NCI-H146 (cell line): ENCODE results near the gene AKAP8.
"Not testable (repeated sequence)": the region's sequence is repeated elsewhere in the genome, so short reads cannot be mapped to it uniquely, and the experiment has no call there.

Experiments
- DNase-seq: peaks from one replicate; lab custom pipeline; 2025; lab: John Stamatoyannopoulos, UW

The AKAP8 gene

DNA sequence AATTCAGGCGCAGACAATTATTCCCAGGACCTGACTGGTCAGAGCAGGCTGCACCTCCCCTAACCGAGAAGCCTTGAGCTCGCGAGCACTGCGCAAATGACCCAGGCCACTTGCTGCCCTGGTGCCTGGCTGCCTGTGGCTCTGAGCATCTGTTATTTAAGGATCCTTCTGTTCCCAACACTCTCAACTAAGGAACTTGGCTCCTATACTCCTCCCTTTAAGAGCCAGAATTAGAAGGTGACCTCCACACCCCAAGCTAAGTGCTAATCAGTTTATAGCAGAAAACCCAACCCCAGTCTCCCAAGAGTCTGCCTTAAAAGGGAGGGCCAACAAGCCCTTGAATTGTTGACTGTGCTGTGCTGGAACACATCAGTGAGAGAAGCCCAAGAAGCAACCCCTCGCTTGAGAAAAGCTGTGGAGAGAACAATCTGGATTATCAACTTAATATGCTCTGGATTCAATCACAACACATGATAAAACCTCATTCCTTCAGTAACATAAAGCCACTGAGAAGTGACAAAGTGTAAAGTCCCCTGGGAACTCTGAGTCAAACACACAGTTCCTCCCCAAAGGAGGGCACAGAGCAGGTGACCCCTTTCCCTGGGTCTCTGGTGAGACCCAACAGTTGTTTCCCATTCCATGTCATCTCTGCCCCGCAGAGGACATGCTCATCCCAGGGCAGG is 24.7 kb upstream of the AKAP8 start:
- no peak for DNase-seq

DNA sequence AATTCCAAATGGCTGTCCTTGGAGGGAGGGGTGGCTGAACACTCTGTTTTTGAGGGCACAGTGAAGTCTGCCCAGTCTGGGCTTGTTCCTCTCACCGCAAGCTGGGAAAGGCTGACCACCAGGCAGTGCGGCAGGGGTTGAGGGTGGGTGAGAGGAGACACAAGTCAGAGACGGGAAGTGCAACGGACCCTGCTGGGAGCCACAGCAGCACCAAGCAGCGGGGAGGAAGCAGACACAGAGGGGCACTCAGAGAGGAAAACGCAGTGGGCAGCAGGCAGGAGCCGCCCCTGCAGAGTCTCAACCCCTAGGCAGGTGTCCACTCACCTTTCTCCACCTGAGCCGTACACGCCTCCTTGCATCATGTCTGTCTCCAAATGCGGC is 23.6 kb upstream of the AKAP8 start:
- no peak for DNase-seq

DNA sequence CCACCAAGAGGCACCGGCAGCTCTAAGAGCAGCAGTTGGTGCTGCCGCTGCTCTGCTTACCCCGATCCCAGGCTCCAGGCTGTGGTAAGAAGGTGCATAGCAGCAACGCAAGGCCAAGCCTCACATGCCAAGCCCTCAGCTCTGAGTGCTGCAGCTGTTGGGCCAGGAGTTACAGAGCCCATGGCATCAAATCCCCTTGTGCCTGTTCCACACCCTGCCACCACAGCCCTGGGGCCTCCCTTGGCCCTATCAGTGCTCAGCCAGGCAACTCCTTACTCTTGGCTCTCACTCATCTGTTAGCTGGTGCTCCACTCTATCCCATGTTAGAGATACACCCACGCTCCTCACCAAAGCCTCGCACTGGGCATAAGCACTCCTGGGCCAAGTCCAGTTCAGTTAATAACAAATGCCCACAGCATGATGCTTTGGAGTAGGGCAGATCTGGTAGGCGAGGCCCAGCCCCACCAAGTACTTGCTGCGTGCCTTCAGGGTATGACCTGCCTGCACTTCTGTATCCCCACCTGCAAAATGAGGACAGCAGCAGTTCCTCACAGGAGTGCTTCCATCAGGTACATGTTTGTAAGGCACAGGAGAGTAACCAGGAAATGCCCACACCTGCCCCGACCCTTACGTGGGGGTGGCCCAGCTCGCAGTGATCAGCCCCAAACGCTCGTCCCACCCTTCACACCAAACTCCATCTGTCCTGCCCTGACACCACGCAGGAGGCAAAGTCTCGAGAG is 23.0 kb upstream of the AKAP8 start:
- no peak for DNase-seq

DNA sequence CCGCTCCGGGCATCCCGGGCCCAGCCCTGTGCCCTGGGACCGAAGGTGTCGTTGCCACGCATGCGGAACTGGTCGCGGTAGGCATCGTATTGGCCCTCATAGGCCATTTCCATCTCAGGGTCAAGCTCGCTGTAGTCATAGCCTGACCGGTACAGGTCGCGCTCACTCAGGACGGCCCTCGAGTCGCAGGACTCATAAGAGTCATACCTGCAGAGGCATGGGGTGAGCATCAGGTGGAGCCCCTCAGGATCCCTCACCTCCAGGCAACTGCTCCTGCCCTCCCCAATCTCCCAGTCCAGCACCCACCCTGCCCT is 21.8 kb upstream of the AKAP8 start:
- no peak for DNase-seq

DNA sequence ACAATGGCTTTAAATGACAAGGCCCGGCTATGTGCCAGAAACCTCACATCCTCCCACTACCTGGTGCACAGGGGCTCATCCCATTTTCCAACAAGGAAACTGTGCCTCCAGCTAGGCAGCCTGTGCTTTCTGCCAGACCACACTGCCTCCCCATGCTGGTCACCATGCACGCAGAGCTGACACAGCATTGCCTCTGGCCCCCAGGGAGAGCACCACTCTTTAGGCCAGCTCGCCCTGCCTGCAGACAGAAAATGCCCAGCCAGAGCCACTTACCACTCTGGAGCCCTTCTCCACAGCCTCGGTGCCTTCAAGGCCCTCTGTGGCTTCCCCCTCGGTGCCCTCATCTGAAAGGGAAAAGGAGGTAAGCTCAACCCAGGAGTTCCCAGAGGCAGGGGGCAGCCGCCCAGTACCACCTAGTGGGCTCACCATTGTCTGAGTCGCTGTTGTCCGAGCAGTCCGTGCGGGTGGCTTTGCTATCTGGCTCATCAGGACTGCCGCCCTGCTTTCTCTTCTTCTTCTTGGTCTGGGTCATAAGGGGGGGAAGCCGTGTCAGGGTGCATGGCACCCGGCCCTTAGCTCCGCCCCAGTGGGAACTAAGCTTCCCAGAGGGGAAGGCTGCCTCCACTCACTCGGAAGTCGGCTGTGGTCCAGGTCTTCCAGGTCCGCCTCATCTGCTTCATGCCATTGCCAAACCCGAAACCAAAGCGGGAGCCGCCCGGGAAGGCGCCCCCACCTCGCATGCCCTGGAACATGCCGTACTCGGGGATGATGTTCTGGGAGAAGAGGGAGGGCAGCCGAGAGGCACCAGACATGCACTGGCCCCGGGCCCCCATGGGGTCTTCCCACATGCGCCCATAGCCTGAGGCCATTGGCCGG is 21.2 kb upstream of the AKAP8 start:
- DNase-seq: no peak

DNA sequence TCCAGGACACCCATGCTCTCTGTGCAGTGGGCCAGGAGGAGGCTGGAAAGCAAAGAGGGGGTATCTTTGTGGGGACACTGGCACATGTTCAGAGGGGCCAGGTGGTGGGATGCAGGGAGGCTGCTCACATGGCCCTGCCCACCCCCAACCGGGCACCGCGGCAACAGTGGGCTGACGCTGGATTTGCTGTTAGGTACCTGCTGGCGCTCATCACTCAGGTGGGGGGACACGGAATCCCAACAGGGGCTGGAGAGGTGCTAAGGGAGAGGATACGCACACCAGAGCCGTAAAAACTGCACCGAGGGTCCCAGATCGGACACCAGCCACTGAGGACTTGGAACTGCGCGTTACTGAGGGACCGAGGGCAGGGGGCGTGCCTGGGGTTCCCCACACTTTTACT is 20.0 kb upstream of the AKAP8 start:
- DNase-seq: no peak

DNA sequence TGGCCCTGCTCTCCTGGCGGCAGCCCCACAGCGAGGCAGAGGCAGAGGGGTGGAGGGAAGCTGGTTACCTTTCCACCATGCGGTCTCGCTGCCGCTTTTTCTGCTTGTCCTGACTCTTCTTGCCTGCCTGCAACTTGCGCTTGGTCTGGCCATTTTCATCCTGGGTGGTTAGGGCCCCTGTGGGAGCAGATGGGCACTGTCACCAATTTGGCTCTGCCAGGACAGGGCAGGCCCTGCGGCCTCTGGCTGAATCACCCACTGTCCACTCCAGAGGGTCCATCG is 19.6 kb upstream of the AKAP8 start:
- no peak for DNase-seq

DNA sequence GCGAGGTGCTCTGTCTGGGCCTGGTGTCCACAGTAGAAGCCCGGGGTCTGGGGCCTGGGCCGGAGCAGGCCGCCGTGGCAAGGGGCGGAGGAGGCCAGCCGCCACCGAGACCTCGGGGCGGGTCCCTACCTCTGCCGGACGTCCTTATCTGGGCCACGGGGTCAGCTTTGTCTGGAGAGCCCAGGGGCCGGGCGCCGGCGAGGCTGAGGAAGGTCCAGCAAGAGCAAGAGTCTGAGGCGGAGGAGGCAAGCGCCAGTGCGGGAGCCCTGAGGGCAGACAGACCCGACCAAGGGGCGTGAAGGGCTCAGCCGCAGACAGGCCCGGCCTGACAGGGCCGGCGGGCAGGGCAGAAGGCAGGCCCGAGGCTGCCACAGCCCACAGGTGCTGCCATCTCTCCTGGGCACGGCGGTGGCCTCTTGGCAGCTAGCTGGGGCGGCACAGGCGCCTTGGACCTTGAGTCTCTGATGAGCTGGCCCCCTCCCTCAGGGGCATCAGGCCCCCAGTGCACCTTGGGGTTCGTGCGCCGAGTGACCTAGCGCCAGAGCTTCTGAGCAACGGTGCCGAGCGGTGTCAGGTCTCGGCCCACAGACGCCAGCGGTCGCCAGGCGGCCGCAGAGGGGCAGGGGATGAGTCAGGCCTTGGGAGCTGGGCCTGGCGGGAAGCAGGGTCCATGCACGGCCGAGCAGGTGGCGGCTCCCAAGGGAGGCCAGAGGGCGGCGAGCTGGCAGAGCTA is 19.1 kb upstream of the AKAP8 start:
- DNase-seq: no peak

DNA sequence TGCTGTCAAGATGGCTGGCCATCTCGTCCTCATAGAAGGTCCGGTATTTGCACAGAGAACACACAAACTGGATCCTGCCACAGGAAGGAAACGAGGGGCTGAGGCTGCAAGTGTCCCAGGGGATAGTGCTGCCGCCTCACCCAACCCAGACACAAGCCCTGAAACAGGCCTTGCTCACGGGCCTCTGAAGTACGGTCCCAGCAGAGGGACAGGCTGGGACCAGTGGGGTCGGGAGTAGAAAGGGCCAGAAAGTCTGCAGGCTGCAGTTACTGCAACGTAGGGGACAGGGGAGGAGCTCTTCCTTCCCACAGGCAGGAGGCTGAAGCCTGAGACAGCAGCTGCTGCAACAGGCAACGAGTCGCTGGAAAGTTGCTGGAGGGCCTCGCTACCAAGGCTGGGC is 18.2 kb upstream of the AKAP8 start:
- no peak for DNase-seq

DNA sequence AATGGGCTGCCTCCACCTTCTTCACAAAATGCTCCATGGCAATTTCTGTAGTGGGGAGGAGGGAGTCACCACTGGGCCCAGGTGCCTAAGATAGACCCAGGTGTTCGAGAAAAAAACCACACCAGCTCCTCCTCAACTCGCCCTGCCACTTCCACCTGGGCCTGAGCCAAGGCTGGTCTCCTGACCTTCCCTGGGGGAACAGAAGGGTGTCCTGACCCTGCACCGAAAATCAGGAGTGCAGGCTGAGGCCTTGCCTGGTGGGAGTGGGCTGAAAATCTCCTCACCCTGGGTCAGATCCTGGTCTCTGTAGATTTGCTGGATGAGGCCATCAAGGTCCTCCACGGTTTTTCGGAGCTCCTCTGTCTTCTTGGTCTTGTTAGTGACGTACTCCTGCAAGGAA is 17.6 kb upstream of the AKAP8 start:
- DNase-seq: no peak

DNA sequence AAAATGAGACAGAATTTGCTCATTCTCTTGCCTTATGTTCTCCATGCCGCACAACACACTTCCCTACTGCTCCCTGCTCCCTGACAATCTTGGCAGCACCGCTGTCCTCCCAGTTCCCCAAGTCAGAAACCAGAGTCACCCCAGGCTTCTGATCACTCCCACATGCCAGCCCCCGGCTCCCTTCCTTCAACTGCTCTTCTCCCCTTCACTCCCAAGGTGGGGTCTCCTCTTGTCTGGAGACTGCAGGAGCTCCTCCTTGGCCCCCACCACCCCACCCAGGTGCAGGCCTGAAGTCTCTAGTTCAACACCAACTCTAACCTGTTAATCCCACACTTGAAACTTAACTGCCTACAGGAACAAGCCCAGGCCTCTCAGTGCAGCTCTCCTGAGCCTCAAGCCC is 16.8 kb upstream of the AKAP8 start:
- no peak for DNase-seq

DNA sequence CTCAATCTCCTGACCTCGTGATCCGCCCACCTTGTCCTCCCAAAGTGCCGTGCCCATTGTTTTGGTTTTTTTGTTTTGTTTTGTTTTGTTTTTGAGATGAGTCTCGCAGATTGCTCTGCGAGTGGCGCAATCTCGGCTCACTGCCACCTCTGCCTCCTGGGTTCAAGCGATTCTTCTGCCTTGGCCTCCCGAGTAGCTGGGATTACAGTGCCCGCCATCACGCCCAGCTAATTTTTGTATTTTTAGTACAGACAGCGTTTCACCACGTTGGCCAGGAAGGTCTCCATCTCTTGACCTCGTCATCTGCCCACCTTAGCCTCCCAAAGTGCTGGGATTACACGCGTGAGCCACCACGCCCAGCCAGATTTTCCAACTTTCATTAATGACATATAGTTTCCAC is 15.7 kb upstream of the AKAP8 start:
- not testable (repeated sequence) for DNase-seq

DNA sequence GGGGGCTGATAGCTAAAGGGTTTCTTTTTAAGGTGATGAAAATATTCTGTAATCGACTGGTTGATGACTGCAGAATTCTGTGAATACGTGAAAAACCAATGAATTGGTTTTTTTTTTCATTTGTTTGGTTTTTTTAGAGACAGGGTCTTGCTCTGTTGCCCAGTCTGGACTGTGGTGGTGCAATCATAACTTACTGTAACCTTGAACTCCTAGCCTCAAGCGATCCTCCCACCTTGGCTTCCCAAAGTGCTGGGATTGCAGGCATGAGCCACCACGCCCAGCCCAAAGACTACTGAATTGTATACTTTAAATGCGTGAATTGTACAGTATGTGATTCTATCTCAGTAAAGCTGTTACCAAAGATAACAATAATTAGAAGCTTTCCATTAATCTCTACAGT is 14.8 kb upstream of the AKAP8 start:
- no peak for DNase-seq

DNA sequence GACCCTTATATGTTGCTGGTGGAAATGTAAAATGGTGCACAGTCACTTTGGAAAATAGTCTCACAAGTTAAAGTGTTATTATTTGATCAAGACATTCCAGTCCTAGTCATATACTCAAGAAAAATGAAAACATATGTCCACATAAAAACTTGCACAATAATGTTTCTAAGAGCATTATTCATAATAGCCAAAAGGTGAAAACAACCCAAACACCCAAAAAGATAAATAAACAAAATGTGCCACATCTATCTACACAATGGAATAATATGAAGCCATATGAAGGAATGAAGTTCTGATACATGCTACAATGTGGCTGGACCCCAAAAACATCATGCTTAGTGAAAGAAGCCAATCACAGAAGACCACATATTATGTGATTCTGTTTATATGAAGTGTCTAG is 14.4 kb upstream of the AKAP8 start:
- no peak for DNase-seq

DNA sequence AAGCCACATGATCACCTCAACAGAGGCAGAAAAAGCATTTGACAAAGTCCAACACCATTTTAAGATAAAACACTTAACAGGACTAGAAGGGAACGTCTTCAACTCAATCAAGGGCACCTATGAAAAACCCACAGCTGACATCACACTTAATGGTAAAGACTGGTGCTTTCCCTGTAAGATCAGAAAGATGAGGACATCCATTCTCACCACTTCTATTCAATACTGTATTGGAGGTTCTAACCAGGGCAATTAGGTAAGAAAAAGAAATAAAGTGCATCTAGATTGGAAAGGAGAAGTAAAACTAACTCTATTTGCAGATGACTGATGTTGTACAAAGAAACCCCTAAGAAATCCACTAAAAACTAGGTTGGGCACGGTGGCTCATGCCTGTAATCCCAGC is 11.2 kb upstream of the AKAP8 start:
- DNase-seq: no peak

DNA sequence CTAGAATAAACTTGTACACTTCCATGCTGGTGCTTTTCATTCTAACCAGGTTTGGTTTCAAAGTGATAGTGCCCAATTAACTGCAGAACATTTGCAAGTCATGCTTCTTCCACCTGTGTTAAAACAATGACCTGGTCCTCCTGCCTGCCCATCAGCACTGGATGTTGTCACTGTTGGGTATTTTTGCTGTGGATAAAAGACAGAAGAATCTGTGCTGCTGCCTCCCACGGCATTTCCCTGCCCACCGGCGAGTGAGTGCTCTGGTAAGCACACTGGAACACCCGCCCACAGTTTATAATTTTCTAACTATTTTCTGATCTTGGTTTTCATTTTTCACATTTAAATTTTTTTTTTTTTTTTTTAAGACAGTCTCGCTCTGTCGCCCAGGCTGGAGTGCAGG is 2.3 kb upstream of the AKAP8 start:
- DNase-seq: no peak

DNA sequence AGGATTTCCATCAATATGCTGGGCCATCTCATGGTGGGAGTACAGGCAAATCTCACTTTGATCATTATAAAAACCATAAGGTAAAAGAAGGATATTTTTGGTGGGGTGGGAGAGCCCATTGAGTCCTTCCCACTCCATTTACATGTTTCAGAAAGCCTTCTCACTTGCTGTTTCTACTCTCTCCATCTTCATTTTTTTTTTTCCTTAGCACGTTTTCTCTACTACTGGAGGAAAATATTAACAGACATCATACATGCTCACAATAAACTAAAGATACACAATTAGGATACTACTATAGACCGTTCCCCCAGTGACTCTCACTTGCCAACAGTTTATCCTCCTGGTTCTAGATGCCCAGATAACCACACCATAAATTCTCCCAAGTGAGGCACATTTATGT is 1.8 kb upstream of the AKAP8 start:
- DNase-seq: no peak

DNA sequence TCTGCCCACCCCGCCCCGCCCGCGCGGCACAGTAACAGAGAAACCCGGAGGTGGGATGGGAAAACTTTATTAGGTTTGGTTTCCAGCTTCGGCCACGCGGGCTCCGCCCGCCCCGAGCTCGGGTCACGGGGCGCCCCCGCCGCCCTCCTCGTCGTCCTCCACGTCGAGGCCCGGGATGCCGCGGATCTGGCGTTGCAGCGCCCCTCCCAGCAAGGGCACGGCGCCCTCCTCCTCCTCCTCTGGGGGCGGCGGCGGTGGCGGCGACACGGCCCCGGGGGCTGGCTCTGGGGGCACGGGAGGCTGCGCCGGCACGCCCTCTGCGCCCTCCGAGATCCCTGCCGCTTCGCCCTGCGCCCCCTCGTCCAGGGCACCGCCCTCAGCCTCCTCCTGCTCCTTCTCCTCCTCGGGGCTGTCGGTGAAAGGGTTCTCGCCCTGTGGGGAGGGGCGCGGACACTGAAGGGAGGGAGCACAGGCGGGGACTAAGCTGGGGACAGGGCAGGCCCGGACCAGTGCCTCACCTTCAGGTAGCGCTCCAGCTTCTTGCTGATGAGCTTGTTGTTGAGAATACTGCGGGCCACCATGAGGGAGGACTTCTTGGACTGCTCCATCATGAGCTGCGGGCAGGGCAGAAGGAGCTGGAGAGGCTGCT is 536 bp upstream of the AKAP8 start:
- DNase-seq: peak; percentile 84

DNA sequence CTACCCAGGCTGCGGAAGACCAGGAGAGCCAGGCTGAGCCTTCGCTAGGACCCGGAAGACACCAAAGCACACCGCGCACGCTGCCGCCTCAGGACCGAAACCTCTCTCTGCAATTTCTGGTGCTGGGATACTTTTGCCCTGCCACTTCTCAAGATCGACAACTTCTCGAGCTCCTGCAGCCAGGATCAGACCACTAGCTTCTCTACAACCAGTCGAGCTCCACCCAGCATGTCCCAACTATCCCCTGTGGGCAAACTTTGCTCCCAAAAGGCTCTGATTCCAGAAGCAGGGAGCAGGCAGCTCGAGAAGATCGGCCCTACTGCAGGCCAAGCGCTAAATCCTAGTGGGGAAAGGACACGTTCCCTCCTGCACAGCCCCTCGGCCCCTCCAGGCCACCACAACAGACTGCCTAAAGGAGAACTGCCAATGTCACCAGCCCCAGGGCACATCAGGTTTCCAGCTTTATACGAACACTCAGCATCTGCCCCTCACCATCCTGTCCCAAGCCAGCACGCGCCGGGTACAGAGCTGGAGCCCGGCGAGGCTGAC is 979 bp downstream of the AKAP8 start:
- peak; percentile 59 for DNase-seq

DNA sequence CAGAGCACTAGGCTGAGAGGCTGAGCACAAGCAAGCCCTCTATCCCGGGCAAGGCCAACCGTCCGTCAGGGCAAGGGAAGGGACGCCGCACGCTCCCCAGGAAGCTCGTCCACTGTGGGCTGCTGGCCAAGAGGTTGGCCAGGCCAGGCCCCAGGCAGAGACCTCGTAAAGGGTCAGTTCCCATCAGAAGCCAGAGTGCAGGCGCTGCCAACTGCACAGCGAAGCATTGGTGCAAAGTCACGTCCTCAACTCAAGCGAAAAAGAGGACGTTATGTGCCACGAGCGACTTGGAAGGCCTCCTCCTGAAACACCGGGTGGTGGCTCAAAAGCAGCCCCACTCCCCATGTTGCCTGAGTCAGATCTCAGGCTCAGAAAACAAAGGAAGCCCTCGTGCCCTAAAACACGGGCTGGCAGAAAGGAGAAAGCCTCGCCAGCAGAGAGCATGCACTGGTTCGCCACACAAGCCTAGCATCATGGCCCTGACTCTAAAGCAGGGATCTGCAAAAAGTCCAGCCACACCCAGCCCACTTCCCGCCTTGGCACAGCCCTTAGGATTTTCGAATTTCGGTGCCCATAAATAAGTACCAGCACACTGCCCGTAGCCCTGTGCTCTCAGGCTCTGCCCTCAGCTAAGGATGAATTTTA is 4.7 kb downstream of the AKAP8 start:
- no peak for DNase-seq

DNA sequence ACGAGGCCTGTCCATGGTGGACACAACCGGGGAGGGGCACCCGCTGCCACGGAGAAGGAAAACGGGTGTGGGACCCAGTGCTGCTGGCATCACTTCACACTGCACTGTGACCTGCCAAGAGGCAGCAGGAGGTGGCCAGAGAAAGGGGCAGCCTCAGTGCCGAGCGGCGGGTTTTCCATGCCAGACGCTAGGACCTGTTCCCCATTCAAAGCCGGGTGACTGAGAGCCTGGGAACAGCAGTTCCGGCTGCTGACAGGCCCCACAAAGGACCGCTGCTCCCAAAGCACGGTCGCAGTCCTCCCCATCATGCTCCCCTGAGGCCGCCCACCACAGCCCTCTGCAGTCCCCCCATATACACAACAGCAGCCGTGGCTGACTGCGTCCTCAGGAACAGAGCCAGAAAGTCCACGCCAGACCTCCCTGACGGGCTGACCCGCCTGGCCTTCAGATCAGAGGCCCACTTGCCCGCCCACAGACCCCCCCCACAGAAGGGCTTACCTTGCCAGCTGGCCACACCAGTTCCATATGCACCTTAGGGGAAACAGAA is 5.4 kb downstream of the AKAP8 start:
- no peak for DNase-seq
